Liver (tissue), 9 donors: Measurements from ENCODE around the gene GIPC2. TPM values are rescaled to one million over a fixed set of nuclear protein-coding genes. Genes with fewer than 3 reads are reported as not detected.
A peak's percentile ranks its signal among the peaks of the same experiment; 100 is the strongest.

Experiments
- DNase-seq: peaks from one replicate; pipeline ENCODE4 v3.0.0-alpha.2; 2017; ENCODE audit warnings: low spot score
- H3K27ac ChIP-seq, 2 donors: one replicate each; pipeline ENCODE4 v1.7.0; 2013; ENCODE audit warnings: inconsistent platforms in 2 of 2, low read length in 2 of 2, control low read depth in 1 of 2, low read depth in 1 of 2, mild to moderate bottlenecking in 1 of 2
- H3K27me3 ChIP-seq, 4 donors: one replicate each; pipeline versions ENCODE4 v1.6.1 to v1.7.0; 2013; ENCODE audit warnings: low read length in 3 of 4, inconsistent platforms in 1 of 4, mild to moderate bottlenecking in 1 of 4, moderate library complexity in 1 of 4; ENCODE audit not compliant: control insufficient read depth in 4 of 4, insufficient read depth in 4 of 4
- H3K36me3 ChIP-seq, 4 donors: one replicate each; pipeline versions ENCODE4 v1.6.1 to v1.7.0; 2013; ENCODE audit warnings: low read length in 3 of 4, mild to moderate bottlenecking in 3 of 4, low read depth in 1 of 4, moderate library complexity in 1 of 4; ENCODE audit not compliant: control insufficient read depth in 4 of 4, insufficient read depth in 3 of 4
- H3K4me1 ChIP-seq, 4 donors: one replicate each; pipeline versions ENCODE4 v1.6.1 to v1.7.0; 2013; ENCODE audit warnings: low read length in 3 of 4, mild to moderate bottlenecking in 3 of 4, moderate library complexity in 1 of 4; ENCODE audit not compliant: control insufficient read depth in 4 of 4, insufficient read depth in 4 of 4
- H3K4me3 ChIP-seq, 3 donors: one replicate each; pipeline versions ENCODE4 v1.6.1 to v1.7.0; 2013; ENCODE audit warnings: low read length in 3 of 3, control low read depth in 1 of 3, low read depth in 1 of 3, mild to moderate bottlenecking in 1 of 3
- H3K9ac ChIP-seq, 2 donors: one replicate each; pipeline ENCODE4 v1.7.0; 2013; ENCODE audit warnings: low read length in 2 of 2, mild to moderate bottlenecking in 2 of 2, moderate library complexity in 2 of 2, control low read depth in 1 of 2, low read depth in 1 of 2
- H3K9me3 ChIP-seq, 4 donors: one replicate each; pipeline versions ENCODE4 v1.6.1 to v1.7.0; 2013; ENCODE audit warnings: low read length in 3 of 4; ENCODE audit not compliant: control insufficient read depth in 4 of 4
- CTCF ChIP-seq: fragments of 150-350 bp; IDR thresholded peaks from 2 replicates; pipeline ENCODE4 v1.5.1; 2017; ENCODE audit warnings: improper control_type of control experiment, low read depth, low read length; ENCODE audit not compliant: missing input control
- EGR1 ChIP-seq, 2 donors: IDR thresholded peaks; 2 replicates each; pipeline ENCODE4 v1.6.1; 2016 to 2018; ENCODE audit warnings: antibody characterized with exemption in 2 of 2, low read depth in 2 of 2
- FOXA1 ChIP-seq: IDR thresholded peaks from 2 replicates; pipeline ENCODE4 v1.6.1; 2016; ENCODE audit warnings: antibody characterized with exemption
- FOXA2 ChIP-seq: IDR thresholded peaks from 2 replicates; pipeline ENCODE4 v1.6.1; 2016; ENCODE audit warnings: antibody characterized with exemption
- GABPA ChIP-seq, 2 donors: IDR thresholded peaks in 1 of 2; conservative IDR thresholded peaks in 1 of 2; 2 replicates each; pipeline ENCODE4 v1.6.1; 2016; ENCODE audit warnings: antibody characterized with exemption in 2 of 2, mild to moderate bottlenecking in 1 of 2, moderate library complexity in 1 of 2
- HNF4A ChIP-seq, 2 donors: conservative IDR thresholded peaks; 2 replicates each; pipeline ENCODE4 v1.6.1; 2016; ENCODE audit warnings: antibody characterized with exemption in 2 of 2, mild to moderate bottlenecking in 2 of 2
- HNF4G ChIP-seq: IDR thresholded peaks from 2 replicates; pipeline ENCODE4 v1.6.1; 2016; ENCODE audit warnings: antibody characterized with exemption
- MAX ChIP-seq: IDR thresholded peaks from 2 replicates; pipeline ENCODE4 v1.6.1; 2016; ENCODE audit warnings: antibody characterized with exemption
- NR2F2 ChIP-seq: IDR thresholded peaks from 2 replicates; pipeline ENCODE4 v1.6.1; 2016; ENCODE audit warnings: antibody characterized with exemption
- RAD21 ChIP-seq, 2 donors: IDR thresholded peaks; 2 replicates each; pipeline ENCODE4 v1.6.1; 2016; ENCODE audit warnings: antibody characterized with exemption in 2 of 2, mild to moderate bottlenecking in 2 of 2
- REST ChIP-seq: IDR thresholded peaks from 2 replicates; pipeline ENCODE4 v1.6.1; 2016; ENCODE audit warnings: antibody characterized with exemption, mild to moderate bottlenecking
- SP1 ChIP-seq: IDR thresholded peaks from 2 replicates; pipeline ENCODE4 v1.6.1; 2018; ENCODE audit warnings: antibody characterized with exemption, mild to moderate bottlenecking
- TAF1 ChIP-seq: conservative IDR thresholded peaks from 2 replicates; pipeline ENCODE4 v1.6.1; 2016; ENCODE audit warnings: antibody characterized with exemption, mild to moderate bottlenecking
- YY1 ChIP-seq: IDR thresholded peaks from 2 replicates; pipeline ENCODE4 v1.6.1; 2016; ENCODE audit warnings: antibody characterized with exemption, mild to moderate bottlenecking
- ZBTB33 ChIP-seq: IDR thresholded peaks from 2 replicates; pipeline ENCODE4 v1.6.1; 2016; ENCODE audit warnings: antibody characterized with exemption
- WGBS: extraction: QIAGEN DNeasy Blood & Tissue Kit; methylation state at CpG from one replicate; pipeline ENCODE4 v1.1.7; 2013; 5-methylcytosine and 5-hydroxymethylcytosine counted together
- polyA plus RNA-seq, 2 donors: library from polyadenylated mRNA; stranded (reverse) in 1 of 2; unstranded in 1 of 2; fragments of 200-250 nt in 1 of 2; fragments of >200 nt in 1 of 2; fragmentation: Nextera tagmentation in 1 of 2; extraction: Ambion mirVana in 1 of 2; gene quantifications; one replicate each; pipeline versions ENCODE4 v1.2.1 to v1.2.3, GENCODE V29; 2013 to 2015
- total RNA-seq, 2 donors: library from RNA; depleted of rRNA; stranded (reverse); fragments of >200 nt; gene quantifications; one replicate each; pipeline ENCODE4 v1.2.3, GENCODE V29; 2014
- donor health status: healthy.
- donor health status: healthy.
- donor health status: healthy.
- donor health status: healthy.
- donor health status: healthy.

The GIPC2 gene
- total and polyA plus RNA-seq, 4 donors: 3.7 to 10.9 (median 6.4) TPM

- no peak for TF ChIP-seq REST
- TF ChIP-seq GABPA (IDR thresholded peaks at IDR 0.05 in 1 of 2, conservative IDR thresholded peaks at IDR 0.05 in 1 of 2): no peak
- TF ChIP-seq YY1: peak; percentile 62
- no peak for TF ChIP-seq NR2F2
These were observed 23.0 kb downstream of the GIPC2 start (continued) for GRCh38 chr1:78068681-78069283.

- no peak for DNase-seq
- WGBS: 90% methylated on average over 2 of the region's 2 CpGs
- Histone ChIP-seq H3K9ac (no peak overlapping the region), H3K27me3 (no peaks in the 10 kb centered on the region), H3K4me3 (no peak overlapping the region), H3K4me1 (peaks cover 3 to 13% (median 7%) of the 10 kb centered on the region in 4 donors), H3K36me3 (no peaks in the 10 kb centered on the region), H3K27ac (no peak overlapping the region), H3K9me3 (no peaks in the 10 kb centered on the region)
- TF ChIP-seq EGR1 (IDR thresholded peaks at IDR 0.05; ENCODE audit: low read depth in 2 of 2) (no peak), NR2F2 (no peak), RAD21 (IDR thresholded peaks at IDR 0.05) (no peak), HNF4G (no peak), CTCF (no peak), REST (no peak)
These were observed 24.0 kb downstream of the GIPC2 start for GRCh38 chr1:78069784-78070183.

GRCh38 chr1:78070210-78070609 is 24.4 kb downstream of the GIPC2 start:
- Histone ChIP-seq H3K4me3 (no peak overlapping the region), H3K36me3 (no peaks in the 10 kb centered on the region), H3K9me3 (no peaks in the 10 kb centered on the region), H3K27me3 (no peaks in the 10 kb centered on the region), H3K9ac (no peak overlapping the region), H3K4me1 (peaks cover 3 to 13% (median 7%) of the 10 kb centered on the region in 4 donors), H3K27ac (peak overlapping the region; percentile 51 to 56)
- no peak for DNase-seq
- 87% methylated on average over 2 of the region's 2 CpGs for WGBS
- TF ChIP-seq FOXA2 (no peak), EGR1 (IDR thresholded peaks at IDR 0.05; ENCODE audit: low read depth in 2 of 2) (no peak), YY1 (no peak), TAF1 (no peak), HNF4A (conservative IDR thresholded peaks at IDR 0.05) (no peak), ZBTB33 (no peak), SP1 (no peak), RAD21 (IDR thresholded peaks at IDR 0.05) (no peak), CTCF (no peak), FOXA1 (no peak), NR2F2 (no peak), MAX (no peak)
